CD4-positive, alpha-beta T cell treated with Interleukin-12 subunit alpha and Interleukin-12 subunit beta, for 1 hour (primary cell): Measurements from ENCODE around the gene GPC1.

Experiments used
- DNase-seq: peaks from one replicate; pipeline ENCODE4 v3.0.0-alpha.2; 2020

The GPC1 gene

GRCh38 chr2:240397924-240398645, 37.4 kb upstream of the GPC1 start:
- no peak for DNase-seq

- DNase-seq, result no peak
Measured at GRCh38 chr2:240398661-240399267, 36.7 kb upstream of the GPC1 start.

- no peak for DNase-seq
Measured at GRCh38 chr2:240399419-240400324, 35.8 kb upstream of the GPC1 start.

- no peak for DNase-seq
Measured at GRCh38 chr2:240400371-240401161, 34.9 kb upstream of the GPC1 start.

GRCh38 chr2:240401308-240401707, 34.2 kb upstream of the GPC1 start:
- no peak for DNase-seq

DNA sequence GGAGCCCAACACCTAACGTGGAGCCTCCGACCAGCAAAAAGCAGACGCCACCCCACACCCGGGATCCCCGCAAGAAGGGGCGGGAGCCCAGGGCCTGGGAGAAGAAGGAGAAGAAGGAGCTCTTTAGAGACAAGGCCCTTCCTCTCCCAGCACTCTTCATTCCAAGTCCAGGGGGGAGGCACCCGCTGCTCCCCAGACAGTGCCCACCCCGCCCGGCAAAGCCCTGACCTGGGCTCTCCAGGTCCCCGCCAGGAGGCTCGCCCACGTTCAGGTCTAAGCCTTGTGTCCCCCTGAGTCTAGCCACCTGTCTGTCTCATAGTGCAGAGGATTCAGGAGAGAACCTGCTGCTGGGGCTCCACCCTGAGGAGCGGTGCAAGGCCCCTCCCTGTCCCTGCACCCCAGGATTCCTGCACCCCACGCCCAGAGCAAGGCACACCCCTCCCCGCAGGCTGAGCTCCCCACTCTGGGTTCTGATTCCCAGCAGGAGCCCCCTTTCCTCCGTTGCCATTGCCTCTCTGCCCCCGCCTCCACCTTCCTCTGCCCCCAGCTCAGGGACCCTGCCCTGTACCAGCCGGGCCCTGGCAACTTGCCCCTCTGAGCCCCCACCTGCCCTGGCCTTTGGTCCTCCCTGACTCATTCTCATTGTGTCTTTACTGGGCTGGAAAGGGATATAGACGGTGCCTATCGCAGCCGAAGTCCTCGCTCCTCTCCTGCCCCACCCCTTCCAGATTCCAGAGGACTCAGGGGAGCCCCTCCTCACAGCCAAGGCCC, 33.5 kb upstream of the GPC1 start:
- no peak for DNase-seq

- DNase-seq, result no peak
Measured at GRCh38 chr2:240402566-240403272, 32.7 kb upstream of the GPC1 start.

DNA sequence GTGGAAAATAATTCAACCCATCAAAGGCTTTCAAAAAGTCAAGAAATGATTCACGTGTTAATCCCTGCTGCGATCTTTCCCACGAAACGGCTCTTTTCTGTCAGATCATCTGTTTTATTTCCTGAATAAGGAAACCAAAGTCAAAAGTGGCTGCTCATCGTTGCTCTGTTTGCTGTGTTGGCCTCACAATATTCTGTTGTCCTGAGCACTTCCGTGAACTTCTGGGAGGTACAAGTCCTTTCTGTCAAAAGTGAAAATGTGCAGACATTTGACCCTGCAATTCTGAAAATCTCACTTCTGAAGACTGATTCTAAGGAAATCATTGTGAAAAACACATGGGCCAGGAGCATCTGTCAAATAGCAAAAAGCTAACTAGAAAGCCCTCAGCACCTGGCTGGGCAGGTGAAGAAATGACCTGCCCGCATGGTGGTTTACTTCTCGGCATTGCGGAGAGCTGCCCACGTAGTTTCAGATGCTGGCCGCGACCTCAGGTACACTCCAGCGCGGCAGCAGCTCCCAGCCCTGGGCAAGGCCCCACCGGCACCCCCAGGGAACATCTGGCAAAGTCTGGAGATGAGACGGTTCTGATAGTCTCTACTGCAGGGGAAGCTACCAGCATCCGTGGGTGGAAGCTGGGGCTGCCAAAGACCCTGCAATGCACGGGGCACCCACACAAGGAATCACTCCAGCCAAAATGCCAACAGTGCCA, 31.9 kb upstream of the GPC1 start:
- DNase-seq, result no peak

- no peak for DNase-seq
Measured at GRCh38 chr2:240404174-240404852, 31.1 kb upstream of the GPC1 start.

DNA sequence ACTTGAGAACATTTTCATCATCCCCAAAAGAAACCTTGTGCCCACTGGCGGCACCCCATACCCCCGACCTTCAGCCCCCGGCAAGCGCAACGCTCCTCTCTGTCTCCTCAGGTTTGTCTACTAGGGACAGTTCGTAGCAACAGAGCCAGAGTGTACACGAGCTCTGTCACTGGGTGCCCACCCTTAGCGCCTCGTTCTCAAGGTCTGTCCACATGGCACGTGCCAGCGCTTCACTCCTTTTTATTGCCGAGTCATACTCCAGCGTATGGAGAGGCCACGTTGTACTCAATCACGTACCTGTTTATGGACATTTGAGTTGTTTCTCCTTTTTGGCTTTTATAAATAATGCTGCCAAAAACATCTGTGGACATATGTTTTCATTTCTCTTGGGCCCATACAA, 30.3 kb upstream of the GPC1 start:
- no peak for DNase-seq

DNA sequence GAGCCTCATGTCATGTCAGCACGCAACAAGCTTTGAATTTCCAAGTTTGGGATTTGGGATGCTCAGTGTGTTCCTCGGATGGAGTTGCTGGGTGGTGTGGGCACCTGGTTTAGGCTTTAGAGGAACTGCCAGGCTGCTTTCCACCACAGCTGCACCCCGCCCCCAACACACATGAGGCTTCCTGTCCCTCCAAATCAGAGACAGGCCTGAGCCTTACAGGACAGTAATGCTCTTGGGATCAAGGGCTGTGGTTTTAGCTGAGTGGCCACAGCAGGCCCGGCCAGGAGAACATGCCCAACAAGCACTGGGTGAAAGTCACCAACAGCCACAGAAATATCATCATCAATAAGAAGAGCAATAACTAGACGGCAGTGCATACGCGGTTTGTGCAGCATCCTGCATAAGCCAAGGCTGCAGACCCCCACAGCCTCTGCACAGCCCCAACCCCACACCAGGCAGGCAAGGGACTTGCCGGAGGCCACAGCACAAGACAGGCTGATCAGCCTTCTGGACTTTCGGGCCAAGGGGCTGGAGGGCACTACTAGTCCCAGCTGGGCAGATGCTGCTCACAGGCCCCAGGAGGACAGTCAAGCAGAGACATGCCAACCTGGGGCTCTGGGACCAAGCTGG, 29.7 kb upstream of the GPC1 start:
- DNase-seq, result no peak

- no peak for DNase-seq
Measured at GRCh38 chr2:240407090-240407489, 28.4 kb upstream of the GPC1 start.

GRCh38 chr2:240410004-240410403, 25.5 kb upstream of the GPC1 start:
- no peak for DNase-seq

DNA sequence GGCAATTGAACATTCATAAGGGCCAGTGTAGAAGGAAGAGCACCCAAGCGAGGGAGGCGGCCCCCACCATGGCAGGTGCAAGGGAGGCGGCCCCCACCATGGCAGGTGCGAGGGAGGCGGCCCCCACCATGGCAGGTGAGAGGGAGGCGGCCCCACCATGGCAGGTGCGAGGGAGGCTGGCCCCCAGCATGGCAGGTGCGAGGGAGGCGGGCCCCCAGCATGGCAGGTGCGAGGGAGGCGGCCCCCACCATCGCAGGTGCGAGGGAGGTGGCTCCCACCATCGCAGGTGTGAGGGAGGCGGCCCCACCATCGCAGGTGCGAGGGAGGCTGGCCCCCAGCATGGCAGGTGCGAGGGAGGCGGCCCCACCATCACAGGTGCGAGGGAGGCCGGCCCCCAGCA, 24.7 kb upstream of the GPC1 start:
- no peak for DNase-seq

DNA sequence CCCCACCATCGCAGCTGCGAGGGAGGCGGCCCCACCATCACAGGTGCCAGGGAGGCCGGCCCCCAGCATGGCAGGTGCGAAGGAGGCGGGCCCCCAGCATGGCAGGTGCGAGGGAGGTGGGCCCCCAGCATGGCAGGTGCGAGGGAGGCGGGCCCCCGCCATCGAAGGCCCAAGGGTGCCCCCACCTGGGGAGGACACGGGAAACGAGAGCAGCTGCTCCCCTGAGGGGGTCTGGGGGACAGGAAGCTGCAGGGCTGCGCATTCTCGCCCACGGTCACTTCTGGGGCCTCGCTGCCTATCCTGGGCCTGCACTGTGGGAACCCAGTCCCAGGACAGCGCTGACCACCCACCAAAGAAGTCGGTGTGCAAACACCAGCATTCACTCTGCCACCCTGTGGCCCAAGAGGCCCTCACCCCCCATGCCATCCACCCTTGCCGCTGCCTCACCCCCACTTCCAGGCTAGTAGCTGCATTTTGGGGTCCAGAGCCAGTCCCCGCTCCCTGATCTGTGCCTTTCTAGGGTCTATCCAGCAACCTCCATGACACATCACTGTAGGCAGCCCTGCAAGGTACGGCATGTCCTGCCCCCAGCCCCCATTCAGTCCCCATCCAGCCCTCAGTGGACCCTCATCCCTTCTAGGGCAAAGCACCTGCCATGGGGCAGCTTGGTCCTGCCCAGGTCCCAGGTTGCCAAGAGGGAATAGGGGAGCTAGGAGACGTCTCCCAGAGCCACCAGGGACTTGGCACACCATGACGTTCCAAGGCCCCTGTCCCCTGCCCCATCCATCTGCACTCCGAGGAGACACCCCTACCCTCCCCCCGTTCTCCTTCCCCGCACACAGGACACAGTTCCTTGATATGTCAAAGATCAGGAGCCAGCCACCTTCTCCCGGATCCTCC, 24.0 kb upstream of the GPC1 start:
- no peak for DNase-seq

- no peak for DNase-seq
Measured at GRCh38 chr2:240412211-240412861, 23.1 kb upstream of the GPC1 start.

- DNase-seq, result no peak
Measured at GRCh38 chr2:240412975-240413812, 22.3 kb upstream of the GPC1 start.
